Measurements from ENCODE around the gene EMD. TPM values are rescaled to one million over a fixed set of nuclear protein-coding genes. Genes with fewer than 3 reads are reported as not detected.
"Not testable (repeated sequence)": the region's sequence is repeated elsewhere in the genome, so short reads cannot be mapped to it uniquely, and the experiment has no call there.

Gene EMD
- total and polyA plus RNA-seq, 7 experiments from 2014 or later, result 31.5 to 141 (median 81.7) TPM

DNA sequence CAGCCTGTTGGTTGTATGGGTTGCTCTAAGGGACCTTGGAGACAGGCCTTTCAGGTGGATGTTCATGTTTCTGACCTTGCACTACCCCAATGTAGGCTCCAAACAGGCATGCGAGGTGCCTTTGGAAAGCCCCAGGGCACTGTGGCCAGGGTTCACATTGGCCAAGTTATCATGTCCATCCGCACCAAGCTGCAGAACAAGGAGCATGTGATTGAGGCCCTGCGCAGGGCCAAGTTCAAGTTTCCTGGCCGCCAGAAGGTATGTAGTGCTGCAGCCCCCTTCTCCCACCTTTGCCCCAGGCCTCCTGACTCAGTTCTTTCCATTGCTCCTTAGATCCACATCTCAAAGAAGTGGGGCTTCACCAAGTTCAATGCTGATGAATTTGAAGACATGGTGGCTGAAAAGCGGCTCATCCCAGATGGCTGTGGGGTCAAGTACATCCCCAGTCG is 21.3 kb downstream of the EMD start:
- intact Hi-C loops (cut with micrococcal nuclease); H3K27me3 ChIP-seq (ENCODE audit: control insufficient read depth in 2 of 2, insufficient read depth in 2 of 2, low read length in 2 of 2); H3K4me3 ChIP-seq (ENCODE audit: low read length); H3K27me3 Mint-ChIP-seq; DNase-seq; CTCF ChIA-PET; H3K9me3 ChIP-seq (ENCODE audit: control insufficient read depth in 2 of 3, low read length in 3 of 3); ATAC-seq: not testable (repeated sequence)
- H3K27ac Mint-ChIP-seq, result peak overlapping the region in 7 of 9 donors; percentile 41 to 100 (median 99)
- H3K36me3 Mint-ChIP-seq, result peaks cover 3 to 20% (median 16%) of the 10 kb centered on the region in 5 donors
- POLR2A ChIA-PET, result interaction anchor here (0.8 to 6.8 kb wide), 10 partner anchors 7 to 132 kb away, joined by 3 to 77 read pairs (median 8); partner anchors contain the start of genes ATP6AP1, DNASE1L1, FAM50A and TAFAZZIN
- H3K9me3 Mint-ChIP-seq, result peaks cover 0 to 11% (median 0%) of the 10 kb centered on the region in 11 donors
- H3K27ac ChIP-seq (ENCODE audit: low read depth, low read length), result peak overlapping the region; percentile 97
- H3K4me3 Mint-ChIP-seq, result peak overlapping the region in 7 of 10 donors; percentile 5 to 100 (median 98)
- H3K4me1 ChIP-seq (ENCODE audit: control insufficient read depth in 2 of 2, insufficient read depth in 2 of 2, low read length in 2 of 2), result peaks cover 10 to 14% of the 10 kb centered on the region in 2 donors
- peaks cover 6 to 22% (median 14%) of the 10 kb centered on the region in 7 donors for H3K4me1 Mint-ChIP-seq
- peaks cover 7 to 23% (median 11%) of the 10 kb centered on the region in 3 experiments for H3K36me3 ChIP-seq (ENCODE audit: control insufficient read depth in 2 of 3, insufficient read depth in 3 of 3, low read length in 3 of 3)

DNA sequence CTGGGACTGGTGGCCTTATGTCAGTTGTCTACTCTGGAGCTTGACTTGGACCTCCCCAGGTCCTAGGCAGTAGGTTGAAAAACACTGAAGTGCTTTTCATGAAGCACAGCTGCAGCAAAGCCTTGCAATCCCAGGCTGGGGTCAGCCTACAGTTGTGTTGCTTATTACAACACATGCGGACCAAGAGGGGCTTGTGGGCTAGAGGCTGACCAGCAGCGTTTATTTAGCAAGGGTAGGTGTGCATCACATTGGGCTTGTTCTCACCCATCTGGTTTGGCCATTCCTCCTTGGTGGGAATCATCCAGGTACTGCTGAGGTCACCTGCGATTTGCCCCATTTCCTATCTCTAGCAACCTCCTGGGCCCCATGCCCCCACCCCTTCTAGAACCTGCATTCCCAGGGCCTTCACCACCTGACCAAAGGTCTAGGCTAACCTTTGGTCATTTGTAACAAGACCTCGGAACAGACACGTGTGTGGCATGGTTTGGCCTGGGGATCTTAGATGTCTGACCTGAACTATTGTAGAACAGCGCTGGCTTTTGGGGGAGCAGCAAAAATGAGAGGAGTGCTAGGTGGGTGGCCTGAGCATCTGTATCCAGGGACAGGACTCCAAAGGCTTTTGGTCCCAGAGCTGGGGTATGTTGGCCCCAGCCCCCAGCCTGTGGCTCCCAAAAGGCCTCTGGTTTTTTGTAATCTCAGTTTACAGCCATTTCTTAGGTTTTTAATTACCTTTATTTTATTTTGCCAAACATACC is 22.1 kb downstream of the EMD start:
- H3K36me3 Mint-ChIP-seq, result peaks cover 3 to 20% (median 16%) of the 10 kb centered on the region in 5 donors
- no peak overlapping the region for H3K27ac ChIP-seq (ENCODE audit: low read depth, low read length)
- H3K9me3 ChIP-seq (ENCODE audit: control insufficient read depth in 2 of 3, low read length in 3 of 3), result no peaks in the 10 kb centered on the region
- CTCF ChIA-PET, result no interaction called here
- ATAC-seq, result no peak
- H3K4me3 ChIP-seq (ENCODE audit: low read length), result no peak overlapping the region
- POLR2A ChIA-PET, result interaction anchor here (1.0 to 6.8 kb wide), 3 partner anchors 10 to 40 kb away, joined by 3 to 77 read pairs (median 17); partner anchors contain the start of genes DNASE1L1, EMD and TAFAZZIN
- no peaks in the 10 kb centered on the region for H3K27me3 ChIP-seq (ENCODE audit: control insufficient read depth in 2 of 2, insufficient read depth in 2 of 2, low read length in 2 of 2)
- H3K4me1 ChIP-seq (ENCODE audit: control insufficient read depth in 2 of 2, insufficient read depth in 2 of 2, low read length in 2 of 2), result peaks cover 10 to 14% of the 10 kb centered on the region in 2 donors
- peak overlapping the region in 7 of 9 donors; percentile 30 to 100 (median 48) for H3K27ac Mint-ChIP-seq
- peaks cover 6 to 22% (median 14%) of the 10 kb centered on the region in 7 donors for H3K4me1 Mint-ChIP-seq
- peaks cover 0 to 11% (median 0%) of the 10 kb centered on the region in 11 donors for H3K9me3 Mint-ChIP-seq
- H3K36me3 ChIP-seq (ENCODE audit: control insufficient read depth in 2 of 3, insufficient read depth in 3 of 3, low read length in 3 of 3), result peaks cover 7 to 23% (median 11%) of the 10 kb centered on the region in 3 experiments
- peaks cover 0 to 5% (median 0%) of the 10 kb centered on the region in 5 donors for H3K27me3 Mint-ChIP-seq
- H3K4me3 Mint-ChIP-seq, result peak overlapping the region in 6 of 10 donors; percentile 5 to 38 (median 24)
- DNase-seq, result no peak
- intact Hi-C loops (cut with micrococcal nuclease), result no loop called here

DNA sequence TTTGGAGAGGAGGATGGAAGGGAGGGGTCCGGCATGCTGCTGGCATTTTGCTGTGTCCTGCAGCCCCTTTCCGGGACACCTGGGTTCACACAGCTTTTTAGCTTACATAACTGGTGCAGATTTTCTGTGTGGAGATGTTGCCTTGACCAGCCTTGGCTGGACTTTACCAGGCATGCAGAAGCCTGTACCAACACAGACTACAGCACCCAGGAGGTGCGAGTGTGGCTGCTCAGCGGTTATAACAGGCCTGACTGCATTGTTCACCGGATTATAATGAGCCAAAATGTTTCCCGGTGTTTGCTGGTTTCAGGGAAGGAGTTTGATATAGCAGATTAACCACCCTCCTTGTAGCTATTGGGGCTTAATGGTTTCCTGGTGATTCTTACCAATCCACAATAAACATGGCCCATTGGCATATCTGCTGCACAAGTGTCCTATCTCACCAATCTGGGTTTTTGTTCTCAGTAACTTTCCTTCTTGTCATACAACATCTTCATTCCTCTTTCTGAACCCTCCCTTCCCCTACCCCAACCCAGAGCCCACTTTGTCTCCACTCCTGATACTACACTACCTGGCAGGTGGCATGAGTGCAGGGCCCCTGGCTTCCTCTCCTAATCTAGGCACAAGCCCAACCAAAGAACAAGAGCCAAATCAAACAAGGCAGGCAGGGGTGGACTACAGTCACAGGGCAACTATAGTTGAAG is 23.0 kb downstream of the EMD start:
- Mint-ChIP-seq H3K36me3 (peaks cover 3 to 20% (median 16%) of the 10 kb centered on the region in 5 donors), H3K27me3 (peaks cover 0 to 5% (median 0%) of the 10 kb centered on the region in 5 donors), H3K9me3 (peaks cover 0 to 11% (median 0%) of the 10 kb centered on the region in 11 donors), H3K27ac (peak overlapping the region in 3 of 9 donors; percentile 21 to 50 (median 25)), H3K4me1 (peaks cover 6 to 22% (median 14%) of the 10 kb centered on the region in 7 donors), H3K4me3 (no peak overlapping the region)
- ATAC-seq (no peak), DNase-seq (no peak)
- Histone ChIP-seq H3K27me3 (ENCODE audit: control insufficient read depth in 2 of 2, insufficient read depth in 2 of 2, low read length in 2 of 2) (no peaks in the 10 kb centered on the region), H3K36me3 (ENCODE audit: control insufficient read depth in 2 of 3, insufficient read depth in 3 of 3, low read length in 3 of 3) (peaks cover 7 to 23% (median 11%) of the 10 kb centered on the region in 3 experiments), H3K27ac (ENCODE audit: low read depth, low read length) (no peak overlapping the region), H3K4me1 (ENCODE audit: control insufficient read depth in 2 of 2, insufficient read depth in 2 of 2, low read length in 2 of 2) (peaks cover 10 to 14% of the 10 kb centered on the region in 2 donors), H3K9me3 (ENCODE audit: control insufficient read depth in 2 of 3, low read length in 3 of 3) (no peaks in the 10 kb centered on the region), H3K4me3 (ENCODE audit: low read length) (no peak overlapping the region)
- POLR2A ChIA-PET, result interaction anchor here (1.0 to 6.8 kb wide), 2 partner anchors 9 to 22 kb away, joined by 3 to 77 read pairs; partner anchors contain the start of genes DNASE1L1, EMD and TAFAZZIN
- CTCF ChIA-PET, result no interaction called here
- intact Hi-C loops (cut with micrococcal nuclease), result no loop called here

DNA sequence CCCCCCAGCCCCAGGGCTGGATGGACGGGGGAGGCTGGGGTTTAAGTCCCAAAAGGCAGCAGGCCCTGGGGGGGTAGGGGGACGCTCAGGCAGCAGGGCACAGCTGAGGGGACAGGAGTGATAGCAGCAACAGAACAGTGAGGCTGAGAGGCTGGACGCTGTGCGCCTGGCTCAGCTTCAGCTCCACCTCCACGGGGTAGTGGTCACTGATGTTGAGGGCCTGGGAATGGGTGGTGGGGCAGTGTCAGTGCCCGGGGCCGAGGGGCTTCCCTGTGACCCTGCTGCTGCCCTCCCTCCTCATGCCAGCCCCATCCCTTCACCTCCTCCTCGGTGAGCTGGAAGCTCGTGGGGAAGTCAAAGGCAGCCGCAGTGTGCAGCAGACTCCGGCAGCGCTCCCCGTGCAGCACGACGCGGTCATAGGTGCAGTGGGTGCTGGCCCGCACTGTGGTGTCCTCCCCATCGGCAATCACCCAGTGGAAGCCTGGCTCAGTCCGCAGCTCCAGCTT is 23.6 kb downstream of the EMD start:
- CTCF ChIA-PET, result no interaction called here
- H3K27ac Mint-ChIP-seq, result peak overlapping the region in 2 of 9 donors; percentile 25 to 50
- no peak for ATAC-seq

DNA sequence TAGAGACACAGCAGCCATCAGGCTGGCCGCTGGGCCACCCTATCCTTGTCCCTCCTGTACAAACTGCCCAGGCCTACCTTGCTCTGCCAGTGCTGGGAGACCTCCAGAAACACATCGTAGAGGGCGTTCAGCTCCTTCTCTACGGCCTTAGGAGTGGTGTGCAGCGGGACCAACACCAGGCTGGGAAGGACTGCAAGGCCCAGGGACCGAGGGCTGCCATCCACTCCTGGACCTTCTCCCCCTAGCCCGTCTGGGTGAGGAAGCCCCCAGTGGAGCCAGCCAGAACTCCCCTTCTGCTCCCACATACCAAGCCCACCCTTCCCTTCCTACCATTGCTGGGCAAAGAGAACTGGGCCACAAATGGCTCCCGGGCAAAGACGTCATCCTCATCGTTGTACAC is 24.1 kb downstream of the EMD start:
- Histone ChIP-seq H3K9me3 (ENCODE audit: control insufficient read depth in 2 of 3, low read length in 3 of 3) (no peaks in the 10 kb centered on the region), H3K27ac (ENCODE audit: low read depth, low read length) (no peak overlapping the region), H3K36me3 (ENCODE audit: control insufficient read depth in 2 of 3, insufficient read depth in 3 of 3, low read length in 3 of 3) (peaks cover 7 to 23% (median 11%) of the 10 kb centered on the region in 3 experiments), H3K4me3 (ENCODE audit: low read length) (no peak overlapping the region), H3K4me1 (ENCODE audit: control insufficient read depth in 2 of 2, insufficient read depth in 2 of 2, low read length in 2 of 2) (peaks cover 10 to 14% of the 10 kb centered on the region in 2 donors), H3K27me3 (ENCODE audit: control insufficient read depth in 2 of 2, insufficient read depth in 2 of 2, low read length in 2 of 2) (no peaks in the 10 kb centered on the region)
- intact Hi-C loops (cut with micrococcal nuclease), result no loop called here
- no peak for ATAC-seq
- H3K9me3 Mint-ChIP-seq, result peaks cover 0 to 8% (median 0%) of the 10 kb centered on the region in 11 donors
- ChIA-PET POLR2A (interaction anchor here (6.8 kb wide), 1 partner anchor 8 kb away, joined by 77 read pairs; the partner anchor contains the start of genes DNASE1L1 and TAFAZZIN), CTCF (no interaction called here)
- H3K4me1 Mint-ChIP-seq, result peaks cover 6 to 19% (median 12%) of the 10 kb centered on the region in 7 donors
- peak overlapping the region in 3 of 9 donors; percentile 24 to 52 (median 25) for H3K27ac Mint-ChIP-seq
- no peak for DNase-seq
- H3K4me3 Mint-ChIP-seq, result no peak overlapping the region
- peaks cover 0 to 2% (median 0%) of the 10 kb centered on the region in 5 donors for H3K27me3 Mint-ChIP-seq
- H3K36me3 Mint-ChIP-seq, result peaks cover 3 to 17% (median 16%) of the 10 kb centered on the region in 5 donors

More for the DNA sequence above, 23.6 kb downstream of the EMD start:
- Mint-ChIP-seq H3K9me3 (peaks cover 0 to 11% (median 0%) of the 10 kb centered on the region in 11 donors), H3K4me1 (peaks cover 6 to 22% (median 14%) of the 10 kb centered on the region in 7 donors), H3K27me3 (peaks cover 0 to 5% (median 0%) of the 10 kb centered on the region in 5 donors), H3K4me3 (no peak overlapping the region), H3K36me3 (peaks cover 3 to 20% (median 16%) of the 10 kb centered on the region in 5 donors)
- Histone ChIP-seq H3K4me3 (ENCODE audit: low read length) (no peak overlapping the region), H3K27ac (ENCODE audit: low read depth, low read length) (no peak overlapping the region), H3K9me3 (ENCODE audit: control insufficient read depth in 2 of 3, low read length in 3 of 3) (no peaks in the 10 kb centered on the region), H3K4me1 (ENCODE audit: control insufficient read depth in 2 of 2, insufficient read depth in 2 of 2, low read length in 2 of 2) (peaks cover 10 to 14% of the 10 kb centered on the region in 2 donors), H3K36me3 (ENCODE audit: control insufficient read depth in 2 of 3, insufficient read depth in 3 of 3, low read length in 3 of 3) (peaks cover 7 to 23% (median 11%) of the 10 kb centered on the region in 3 experiments), H3K27me3 (ENCODE audit: control insufficient read depth in 2 of 2, insufficient read depth in 2 of 2, low read length in 2 of 2) (no peaks in the 10 kb centered on the region)
- POLR2A ChIA-PET, result interaction anchor here (1.0 to 6.8 kb wide), 2 partner anchors 8 to 23 kb away, joined by 3 to 77 read pairs; partner anchors contain the start of genes DNASE1L1, EMD and TAFAZZIN
- intact Hi-C loops (cut with micrococcal nuclease), result no loop called here
- DNase-seq, result no peak

DNA sequence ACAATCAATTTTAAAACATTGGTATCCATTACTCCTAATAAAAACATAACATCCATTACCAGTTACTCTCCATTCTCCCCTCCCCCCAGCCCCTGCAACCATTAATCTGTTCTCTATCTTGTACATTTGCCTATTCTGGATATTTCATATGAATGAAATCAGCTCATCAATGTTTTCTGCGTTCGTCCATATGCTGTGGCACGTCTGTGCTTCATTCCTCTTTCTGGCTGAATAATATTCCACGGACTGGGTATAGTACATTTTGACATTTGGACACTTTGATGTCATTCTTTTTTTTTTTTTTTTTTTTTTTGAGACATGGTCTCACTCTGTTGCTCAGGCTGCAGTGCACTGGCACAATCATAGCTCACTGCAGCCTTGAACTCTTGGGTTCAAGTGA is 24.8 kb downstream of the EMD start:
- Mint-ChIP-seq H3K4me3 (no peak overlapping the region), H3K27me3 (no peaks in the 10 kb centered on the region), H3K4me1 (peaks cover 8 to 21% (median 13%) of the 10 kb centered on the region in 7 donors), H3K9me3 (peaks cover 0 to under 1% (median 0%) of the 10 kb centered on the region in 11 donors), H3K36me3 (peaks cover under 1 to 13% (median 11%) of the 10 kb centered on the region in 5 donors), H3K27ac (peak overlapping the region in 1 of 9 donors; percentile 43)
- H3K36me3 ChIP-seq (ENCODE audit: control insufficient read depth in 2 of 3, insufficient read depth in 3 of 3, low read length in 3 of 3), result peaks cover 7 to 19% (median 11%) of the 10 kb centered on the region in 3 experiments
- DNase-seq (no peak), ATAC-seq (no peak)
- no peaks in the 10 kb centered on the region for H3K27me3 ChIP-seq (ENCODE audit: control insufficient read depth in 2 of 2, insufficient read depth in 2 of 2, low read length in 2 of 2)
- POLR2A ChIA-PET, result no interaction called here
- H3K27ac ChIP-seq (ENCODE audit: low read depth, low read length), result no peak overlapping the region
- H3K4me3 ChIP-seq (ENCODE audit: low read length), result no peak overlapping the region
- H3K4me1 ChIP-seq (ENCODE audit: control insufficient read depth in 2 of 2, insufficient read depth in 2 of 2, low read length in 2 of 2), result peaks cover 10 to 14% of the 10 kb centered on the region in 2 donors
- no peaks in the 10 kb centered on the region for H3K9me3 ChIP-seq (ENCODE audit: control insufficient read depth in 2 of 3, low read length in 3 of 3)
- intact Hi-C loops (cut with micrococcal nuclease), result no loop called here
- CTCF ChIA-PET, result no interaction called here
